ES-I3 (cell line): ENCODE results near the gene TNP2.

Experiments
- H3K36me3 ChIP-seq: 2 replicates; pipeline ENCODE4 v1.6.1; 2013; ENCODE audit warnings: mild to moderate bottlenecking, low read length, control low read depth, moderate library complexity; ENCODE audit not compliant: insufficient read depth
- H3K4me1 ChIP-seq: 2 replicates; pipeline ENCODE4 v1.6.1; 2013; ENCODE audit warnings: mild to moderate bottlenecking, control low read depth, low read length; ENCODE audit not compliant: insufficient read depth
- H3K9ac ChIP-seq: 2 replicates; pipeline ENCODE4 v1.6.1; 2013; ENCODE audit warnings: low read depth, mild to moderate bottlenecking, low read length, moderate library complexity
- H3K9me3 ChIP-seq: 2 replicates; pipeline ENCODE4 v1.6.1; 2013; ENCODE audit warnings: mild to moderate bottlenecking, low read length, moderate library complexity; ENCODE audit not compliant: control insufficient read depth, insufficient read depth

Gene TNP2

DNA sequence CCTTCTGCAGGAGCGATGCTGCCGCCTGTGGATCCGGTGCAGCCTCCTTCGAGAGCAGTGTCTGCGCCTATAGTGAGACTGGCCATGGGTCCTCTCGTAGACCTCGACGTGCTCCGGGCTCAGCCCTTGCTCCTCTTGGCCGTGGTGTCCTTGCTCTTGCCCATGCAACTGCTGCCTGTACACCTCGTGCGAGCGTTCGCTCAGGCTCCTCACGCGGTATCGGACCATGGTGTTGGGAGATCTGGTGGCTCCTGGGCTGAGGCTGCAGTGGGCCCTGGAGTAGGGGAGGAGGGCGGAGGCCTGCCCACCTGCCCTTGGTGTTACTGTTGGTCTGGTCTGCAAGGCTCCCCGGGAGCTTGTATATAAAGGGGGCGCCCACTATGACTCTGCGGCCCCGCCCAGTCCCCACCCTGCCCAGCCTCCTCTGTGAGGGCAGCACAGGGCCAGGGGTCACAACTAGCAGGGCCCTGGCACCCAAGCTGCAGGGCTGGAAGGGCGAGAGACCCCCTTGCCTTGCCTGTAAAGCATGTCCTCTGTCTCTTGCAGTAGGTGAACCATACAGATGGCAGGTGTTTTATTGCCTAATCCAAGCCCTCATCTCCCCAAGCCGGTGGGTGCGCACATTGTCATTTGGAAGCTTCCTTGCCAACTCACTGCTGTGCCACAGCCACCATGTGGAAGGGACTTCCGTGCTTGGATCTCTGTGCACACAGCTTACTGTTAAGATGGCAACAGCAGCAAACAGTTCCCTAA, 7.2 kb upstream of the TNP2 start, which contains the start of gene PRM2:
PRM2 (minus strand) TSS at position 338 of the 753 bp plus-strand sequence; CDS start at position 228, 110 bp downstream.
- Histone ChIP-seq H3K9me3 (no peaks in the 10 kb centered on the region), H3K4me1 (peaks cover 8% of the 10 kb centered on the region; the same call in 1 of the 2 replicates), H3K9ac (no peak within 1 kb of the TSS), H3K36me3 (no peaks in the 10 kb centered on the region)

DNA sequence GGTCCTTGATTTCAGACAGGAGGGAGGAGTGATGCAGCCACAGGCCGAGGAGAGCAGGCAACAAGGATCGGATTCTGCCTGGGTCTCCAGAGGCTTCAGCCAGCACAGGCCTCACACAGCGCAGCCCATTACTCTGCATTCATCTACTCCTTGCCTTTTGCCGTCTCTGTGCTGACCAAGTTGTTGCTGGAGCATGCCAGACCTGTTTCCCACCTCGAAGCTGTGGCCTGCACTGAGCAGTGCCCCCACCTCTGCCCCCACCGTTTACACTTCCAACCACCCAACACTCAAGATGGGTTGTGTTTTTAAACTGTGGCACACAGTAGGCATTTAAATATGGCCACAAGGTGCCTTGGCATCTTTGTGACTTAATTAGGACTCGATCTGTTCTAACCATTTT, 5.8 kb upstream of the TNP2 start:
- Histone ChIP-seq H3K9ac (no peak overlapping the region), H3K4me1 (peaks cover 8% of the 10 kb centered on the region; the same call in 1 of the 2 replicates), H3K36me3 (no peaks in the 10 kb centered on the region), H3K9me3 (no peaks in the 10 kb centered on the region)

DNA sequence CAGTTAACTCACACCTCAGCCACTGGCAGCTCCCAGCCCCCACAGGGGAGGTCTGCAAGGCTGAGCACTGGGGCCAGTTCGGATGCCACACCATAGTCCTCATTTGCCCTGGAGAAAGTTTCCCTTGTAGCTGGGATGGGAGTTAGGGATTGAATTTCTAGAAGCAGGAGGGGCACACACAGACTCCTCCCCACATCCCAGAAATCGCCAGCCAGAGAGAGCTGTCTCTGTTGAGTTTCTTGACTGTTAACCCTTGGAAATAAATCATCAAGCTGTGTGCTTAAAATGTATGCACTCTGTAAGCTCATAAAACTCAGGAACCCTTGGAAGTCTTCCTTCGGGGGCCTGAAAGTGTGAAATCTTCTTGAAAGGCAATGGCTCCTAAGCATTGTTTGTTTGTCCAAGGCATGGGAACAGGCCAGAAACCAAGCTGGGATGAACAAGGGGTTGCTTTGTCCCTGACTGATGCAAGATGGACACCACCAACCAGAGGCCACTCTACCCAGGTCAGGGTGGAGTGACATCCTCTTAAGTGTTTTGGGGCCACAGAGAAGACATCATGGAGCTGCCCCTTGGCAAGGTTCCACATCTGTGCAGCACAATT, 4.7 kb upstream of the TNP2 start:
- H3K36me3 ChIP-seq = no peaks in the 10 kb centered on the region
- peaks cover 8% of the 10 kb centered on the region; the same call in 1 of the 2 replicates for H3K4me1 ChIP-seq
- H3K9me3 ChIP-seq = no peaks in the 10 kb centered on the region
- no peak overlapping the region for H3K9ac ChIP-seq

- H3K4me1 ChIP-seq = peaks cover 8% of the 10 kb centered on the region; the same call in 1 of the 2 replicates
- H3K9ac ChIP-seq = no peak within 1 kb of the TSS
- H3K36me3 ChIP-seq = no peaks in the 10 kb centered on the region
- no peaks in the 10 kb centered on the region for H3K9me3 ChIP-seq
Observed at GRCh38 chr16:11272921-11273720, 4.0 kb upstream of the TNP2 start, which contains the start of gene PRM3. Gene PRM3 (minus strand): TSS chr16:11273629. CDS start chr16:11273595, 34 bp downstream.

GRCh38 chr16:11272484-11272883, 3.4 kb upstream of the TNP2 start:
- Histone ChIP-seq H3K9ac (no peak overlapping the region), H3K4me1 (peaks cover 8% of the 10 kb centered on the region; the same call in 1 of the 2 replicates), H3K36me3 (no peaks in the 10 kb centered on the region), H3K9me3 (no peaks in the 10 kb centered on the region)

DNA sequence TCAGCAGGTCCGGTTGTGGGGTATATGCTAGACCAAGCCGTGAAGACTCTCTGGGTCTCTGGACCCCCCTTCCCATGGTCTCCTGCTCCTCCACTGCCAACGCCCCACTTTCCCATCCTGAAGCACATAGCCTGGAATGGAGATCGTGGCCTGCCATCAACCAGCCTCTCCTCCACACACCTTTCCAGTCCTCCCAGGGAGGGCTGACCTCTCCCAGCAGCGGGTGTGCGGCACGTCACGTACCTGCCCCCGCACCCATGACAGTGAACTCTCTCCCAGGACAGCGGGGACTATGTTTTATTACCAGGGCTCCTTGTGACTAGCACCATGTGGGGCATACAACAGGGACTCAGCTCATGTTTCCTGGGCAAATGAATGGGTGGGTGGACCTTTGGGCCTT, 2.5 kb upstream of the TNP2 start:
- peaks cover 8% of the 10 kb centered on the region; the same call in 1 of the 2 replicates for H3K4me1 ChIP-seq
- no peaks in the 10 kb centered on the region for H3K9me3 ChIP-seq
- H3K36me3 ChIP-seq = no peaks in the 10 kb centered on the region
- H3K9ac ChIP-seq = no peak overlapping the region

DNA sequence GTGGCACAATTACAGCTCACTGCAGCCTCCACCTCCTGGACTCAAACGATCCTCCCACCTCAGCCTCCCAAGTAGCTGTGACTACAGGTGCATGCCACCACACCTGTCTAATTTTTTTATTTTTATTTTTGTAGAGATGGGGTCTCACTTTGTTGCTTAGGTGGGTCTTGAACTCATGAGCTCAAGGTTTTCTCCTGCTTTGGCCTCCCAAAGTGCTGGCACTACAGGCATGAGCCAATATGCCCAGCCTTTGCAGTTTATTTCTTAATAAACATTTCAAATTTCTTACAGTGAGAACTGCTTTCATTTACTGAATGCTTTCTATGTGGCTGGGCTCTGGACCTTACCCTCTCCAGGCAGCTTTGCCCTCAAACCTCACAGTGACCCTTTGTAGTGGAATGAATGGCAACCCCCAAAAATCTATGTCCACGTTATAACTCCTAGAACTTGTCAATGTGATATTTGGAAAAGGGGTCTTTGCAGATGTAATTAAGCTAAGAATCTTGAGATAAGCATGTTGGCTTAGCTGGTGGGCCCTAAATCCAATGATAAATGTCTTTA, 1.6 kb upstream of the TNP2 start:
- no peaks in the 10 kb centered on the region for H3K9me3 ChIP-seq
- H3K36me3 ChIP-seq = no peaks in the 10 kb centered on the region
- no peak overlapping the region for H3K9ac ChIP-seq
- H3K4me1 ChIP-seq = peaks cover 8% of the 10 kb centered on the region; the same call in 1 of the 2 replicates

GRCh38 chr16:11265124-11265523, 4.0 kb downstream of the TNP2 start:
- no peaks in the 10 kb centered on the region for H3K36me3 ChIP-seq
- peaks cover 9% of the 10 kb centered on the region for H3K4me1 ChIP-seq
- H3K9ac ChIP-seq = no peak overlapping the region
- H3K9me3 ChIP-seq = no peaks in the 10 kb centered on the region

DNA sequence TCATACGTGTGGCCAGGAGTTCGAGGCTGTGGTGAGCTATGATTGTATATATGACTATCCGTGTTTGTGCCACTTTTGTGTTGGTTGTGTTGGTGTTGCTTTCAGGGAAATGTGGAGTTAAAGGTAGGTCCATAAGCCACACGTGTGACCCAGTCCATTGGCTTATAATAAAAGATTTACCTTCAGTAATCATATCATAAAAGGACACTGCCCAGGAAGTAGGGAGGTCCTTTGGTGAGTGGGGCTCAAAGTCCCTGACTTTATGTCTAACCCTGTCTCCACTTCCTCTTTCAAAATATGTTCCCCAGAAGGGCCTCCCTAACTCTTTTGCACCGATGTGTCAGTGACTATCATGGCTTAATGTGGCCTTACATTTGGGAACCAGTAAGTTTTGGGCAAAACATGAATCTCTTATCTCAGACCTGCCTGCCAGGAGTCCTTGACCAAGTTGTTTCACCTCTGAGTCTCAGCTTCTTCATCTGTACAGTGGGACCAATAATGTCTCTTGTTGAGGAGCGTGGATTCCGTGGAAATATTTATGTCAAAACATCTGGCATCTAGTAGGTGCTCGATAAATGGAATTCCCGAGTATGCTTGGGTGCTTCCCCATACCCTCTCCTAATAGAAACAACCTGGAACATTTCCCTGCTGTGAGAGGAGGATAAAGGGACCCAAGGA, 4.8 kb downstream of the TNP2 start:
- no peaks in the 10 kb centered on the region for H3K9me3 ChIP-seq
- H3K36me3 ChIP-seq = no peaks in the 10 kb centered on the region
- no peak overlapping the region for H3K9ac ChIP-seq
- peaks cover 11% of the 10 kb centered on the region for H3K4me1 ChIP-seq

DNA sequence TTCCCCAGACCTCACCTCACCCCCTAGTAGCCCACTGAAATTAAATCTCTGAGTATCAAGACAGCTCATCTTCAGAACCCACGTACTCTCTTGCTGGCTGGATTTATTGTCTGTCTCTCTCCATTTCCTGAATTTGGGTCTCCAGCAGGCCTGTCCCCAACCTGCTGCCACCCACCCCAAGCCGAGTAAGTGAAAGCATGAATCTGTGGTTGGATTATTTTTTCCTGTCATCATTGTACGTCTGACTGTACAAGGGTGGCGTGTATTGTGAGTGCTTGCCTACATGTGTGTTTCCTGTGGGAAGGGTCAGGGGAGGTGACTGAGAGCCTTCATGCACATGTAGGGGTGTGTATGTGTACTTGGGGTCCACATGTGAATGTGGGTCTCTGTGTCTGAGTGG, 5.4 kb downstream of the TNP2 start:
- Histone ChIP-seq H3K9ac (no peak overlapping the region), H3K36me3 (no peaks in the 10 kb centered on the region), H3K4me1 (peaks cover 11% of the 10 kb centered on the region), H3K9me3 (no peaks in the 10 kb centered on the region)

- H3K36me3 ChIP-seq = no peaks in the 10 kb centered on the region
- no peaks in the 10 kb centered on the region for H3K9me3 ChIP-seq
- H3K4me1 ChIP-seq = peaks cover 11% of the 10 kb centered on the region
- no peak overlapping the region for H3K9ac ChIP-seq
Observed at GRCh38 chr16:11262915-11263314, 6.2 kb downstream of the TNP2 start.

GRCh38 chr16:11260596-11260966, 8.5 kb downstream of the TNP2 start:
- Histone ChIP-seq H3K9me3 (no peaks in the 10 kb centered on the region), H3K9ac (no peak overlapping the region), H3K4me1 (peaks cover 14% of the 10 kb centered on the region), H3K36me3 (no peaks in the 10 kb centered on the region)

GRCh38 chr16:11259655-11260595, 9.2 kb downstream of the TNP2 start:
- H3K9ac ChIP-seq = no peak overlapping the region
- no peaks in the 10 kb centered on the region for H3K9me3 ChIP-seq
- peaks cover under 1% of the 10 kb centered on the region; the same call in 1 of the 2 replicates for H3K36me3 ChIP-seq
- peaks cover 14% of the 10 kb centered on the region for H3K4me1 ChIP-seq
